Measurements from ENCODE around the gene BICRA.

- TF ChIP-seq CTCF (IDR thresholded peaks at IDR 0.05 in 4 of 5, conservative IDR thresholded peaks at IDR 0.05 in 1 of 5) (no peak), POLR2A (IDR thresholded peaks at IDR 0.05) (no peak)
Measured at GRCh38 chr19:47714339-47714738, 105.4 kb downstream of the BICRA start.

Data from gastrocnemius medialis (tissue), 4 donors.